Stimulated activated CD4-positive, alpha-beta T cell treated with anti-CD3 and anti-CD28 coated beads, Interleukin-2, amount 100 ng/mL, for 4 hours (primary cell): ENCODE measurements around the gene REEP5.
"Not testable (repeated sequence)": the region's sequence is repeated elsewhere in the genome, so short reads cannot be mapped to it uniquely, and the experiment has no call there.

Experiments
- DNase-seq: peaks from one replicate; pipeline ENCODE4 v3.0.0-alpha.2; 2020; ENCODE audit warnings: low read depth

REEP5 gene

DNA sequence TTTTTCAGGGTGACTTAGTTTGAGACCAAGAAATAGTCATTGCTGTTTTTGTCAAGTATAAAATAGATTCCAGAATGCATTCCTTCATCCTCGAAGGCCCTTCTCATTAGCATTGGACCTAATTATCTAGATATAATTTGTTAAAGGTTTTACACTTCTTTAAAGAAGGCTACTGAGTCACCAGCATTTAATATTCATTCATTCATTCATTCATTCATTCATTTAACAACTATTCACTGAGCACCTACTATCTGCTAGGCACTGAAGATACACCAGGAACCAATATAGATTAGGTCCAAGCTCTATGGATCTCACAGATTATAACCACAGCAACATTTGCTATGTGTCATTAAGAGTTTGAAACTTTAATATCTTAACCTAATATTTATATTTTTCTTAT, 11.1 kb upstream of the REEP5 start:
- DNase-seq, result no peak

DNA sequence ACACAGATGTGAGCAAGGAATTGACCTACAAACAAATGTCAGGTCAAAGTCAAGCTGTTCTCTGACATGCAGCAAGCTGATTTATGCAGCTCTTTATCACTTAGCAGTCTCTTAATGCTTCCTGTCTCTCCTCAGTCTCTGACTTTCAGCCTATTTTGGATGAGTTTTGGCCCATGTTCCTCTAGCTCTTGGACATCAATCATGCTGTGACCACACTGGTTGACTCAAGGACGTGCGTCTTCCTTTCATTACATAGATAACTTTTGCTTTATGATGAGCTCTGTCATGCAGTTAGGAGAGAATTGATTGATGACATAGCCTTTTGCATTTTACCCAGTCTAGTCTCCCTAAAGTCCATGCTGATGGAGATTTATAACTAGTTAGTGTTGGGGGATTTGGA, 9.4 kb upstream of the REEP5 start:
- DNase-seq, result no peak

DNA sequence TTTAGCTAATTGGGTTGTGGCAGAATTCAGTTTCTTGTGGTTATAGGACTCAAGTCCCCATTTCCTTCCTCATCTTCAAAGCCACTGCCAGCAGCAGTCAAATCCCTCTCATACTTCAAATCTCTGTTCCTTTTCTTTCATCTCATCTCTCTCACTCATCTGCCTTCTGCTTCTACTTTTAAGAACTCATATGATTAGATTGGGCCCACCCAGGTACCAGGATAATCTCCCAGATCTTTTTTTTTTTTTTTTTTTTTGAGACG, 8.0 kb upstream of the REEP5 start:
- no peak for DNase-seq

DNA sequence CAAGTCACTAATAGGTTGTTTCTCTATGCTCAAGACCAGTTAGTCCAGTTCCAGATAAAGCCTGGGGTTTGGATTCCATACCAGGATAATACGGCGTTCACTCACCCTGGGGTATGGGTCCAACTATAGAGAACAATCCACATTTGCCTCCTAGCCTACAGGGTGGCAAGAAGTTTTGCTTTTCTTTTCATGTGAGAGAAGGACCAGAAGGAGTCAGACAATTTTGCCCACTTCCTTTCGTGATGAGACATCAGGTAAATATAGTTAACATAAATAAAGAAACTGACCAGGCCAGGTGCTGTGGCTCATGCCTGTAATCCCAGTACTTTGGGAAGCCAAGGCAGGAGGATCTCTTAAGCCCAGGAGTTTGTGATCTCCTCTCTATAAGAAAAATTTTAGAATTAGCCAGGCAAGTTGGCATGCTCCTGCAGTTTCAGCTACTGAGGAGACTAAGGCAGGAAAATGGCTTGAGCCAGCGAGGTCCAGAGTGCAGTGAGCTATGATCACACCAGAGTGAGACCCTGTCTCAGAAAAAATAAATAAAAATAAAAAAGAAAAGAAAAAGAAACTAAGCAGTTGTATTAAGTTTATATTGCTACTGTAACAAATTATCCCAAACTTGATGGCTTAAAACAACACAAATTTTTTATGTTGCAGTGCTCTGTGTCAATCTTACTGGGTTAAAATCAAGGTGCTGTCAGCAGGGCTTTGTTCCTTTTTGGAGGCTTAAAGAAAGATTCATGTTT, 7.5 kb upstream of the REEP5 start:
- DNase-seq, result no peak

DNA sequence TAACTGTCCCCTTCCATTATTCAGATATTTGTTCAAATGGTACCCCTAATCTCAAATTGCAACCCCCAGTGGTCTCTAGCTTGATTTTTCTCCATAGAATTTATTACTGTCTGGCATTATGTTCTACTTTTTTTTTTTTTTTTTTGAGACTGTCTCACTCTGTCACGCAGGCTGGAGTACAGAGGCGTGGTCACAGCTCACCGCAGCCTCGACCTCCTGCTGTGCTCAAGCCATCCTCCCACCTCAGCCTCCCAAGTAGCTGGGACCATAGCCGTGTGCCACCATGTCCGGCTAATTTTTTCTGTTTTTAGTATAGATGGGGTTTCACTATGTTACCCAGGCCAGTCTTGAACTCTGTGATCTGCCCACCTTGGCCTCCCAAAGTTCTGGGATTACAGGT, 2.0 kb upstream of the REEP5 start:
- no peak for DNase-seq

DNA sequence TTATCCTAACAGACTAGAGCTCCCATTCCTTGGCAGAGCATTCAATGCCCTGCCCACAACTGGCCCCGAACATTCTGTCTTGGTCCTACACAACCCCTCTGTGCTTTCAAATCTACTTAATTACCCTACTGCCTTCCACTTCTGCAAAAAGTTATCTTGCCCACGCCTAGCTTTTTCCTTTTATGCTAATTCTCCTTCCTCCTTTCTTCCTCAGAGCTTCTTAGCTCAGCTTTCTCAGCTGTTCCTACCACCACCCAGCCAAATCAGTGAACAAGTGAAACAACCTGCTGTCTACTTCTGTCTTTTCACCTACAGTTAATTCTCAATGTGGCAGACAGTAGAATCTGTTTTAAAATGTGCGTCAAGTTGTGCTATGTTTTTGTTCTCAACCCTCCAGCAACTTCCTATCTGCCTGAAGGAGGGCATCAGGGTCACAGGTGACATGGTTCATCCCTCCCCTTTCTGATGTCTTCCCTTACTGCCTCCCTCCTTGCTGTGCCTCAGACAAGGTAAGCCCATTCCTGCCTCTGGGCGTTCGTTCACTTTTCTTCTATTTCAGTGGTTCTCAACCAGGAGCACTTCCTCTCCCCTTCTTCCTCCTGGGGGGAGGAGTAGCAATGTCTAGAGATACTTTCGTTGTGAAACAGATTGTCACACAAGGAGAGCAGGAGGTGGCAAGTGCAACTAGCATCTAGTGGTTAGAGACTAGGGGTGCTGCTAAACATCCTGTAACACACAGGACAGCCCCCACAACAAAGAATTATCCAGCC, 1.3 kb upstream of the REEP5 start:
- no peak for DNase-seq

DNA sequence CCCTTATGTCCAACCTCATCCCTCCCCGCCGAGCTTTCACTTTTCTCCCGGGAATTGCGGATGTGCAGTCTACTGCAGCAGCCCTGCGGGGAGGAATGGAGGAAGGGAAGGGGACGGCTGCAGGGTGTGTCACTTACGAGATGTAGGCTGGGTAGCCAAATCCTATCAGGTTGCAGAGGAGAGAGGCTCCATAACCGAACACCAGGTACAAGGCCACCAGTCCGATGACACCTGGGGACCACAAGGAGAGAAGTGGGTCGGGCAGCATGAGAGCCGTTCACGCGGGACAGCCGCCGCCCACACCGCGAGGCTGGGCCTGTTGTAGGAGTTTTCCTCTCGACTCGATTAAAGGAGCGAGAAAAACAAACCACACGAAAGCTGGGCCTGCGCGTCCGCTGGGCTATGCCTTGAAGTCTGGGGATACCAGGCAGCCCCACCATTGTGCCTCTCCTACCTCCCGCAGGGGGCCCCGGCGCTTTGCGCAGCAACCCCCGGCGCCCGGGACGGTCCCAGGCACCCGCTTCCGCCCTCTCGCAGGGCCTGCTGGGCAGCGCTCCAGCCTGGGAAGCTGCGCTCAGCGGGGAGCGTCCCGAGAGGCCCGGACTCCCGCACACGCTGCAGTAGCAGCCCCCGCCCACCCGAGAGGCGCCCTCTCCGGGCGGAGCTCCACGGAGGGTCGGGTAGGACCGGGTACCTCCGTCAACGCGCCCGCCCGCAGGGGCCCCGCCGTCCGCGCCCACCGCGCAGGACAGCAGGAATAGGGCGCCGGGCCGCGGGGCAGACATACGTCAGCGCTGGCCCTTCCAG, 798 bp downstream of the REEP5 start:
- DNase-seq, result peak; percentile 28

DNA sequence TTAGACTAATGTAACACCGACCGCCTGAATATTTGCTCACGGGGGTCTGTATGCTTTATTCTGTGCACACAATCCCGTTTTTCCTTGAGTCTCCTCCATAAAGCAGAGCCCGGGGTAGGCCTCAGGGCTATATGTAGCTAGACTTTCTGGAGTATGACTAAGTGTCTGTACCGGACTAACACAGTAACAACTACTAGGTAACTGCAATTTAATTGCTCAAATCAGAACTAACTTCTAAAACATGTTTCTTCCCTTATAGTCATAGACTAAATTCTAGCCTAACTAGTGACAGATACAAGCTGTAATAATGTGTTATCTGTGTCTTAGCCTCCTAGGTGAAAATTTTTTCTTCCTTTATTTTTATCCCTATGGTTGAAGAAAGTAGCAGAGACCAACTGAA, 2.1 kb downstream of the REEP5 start:
- DNase-seq, result no peak

DNA sequence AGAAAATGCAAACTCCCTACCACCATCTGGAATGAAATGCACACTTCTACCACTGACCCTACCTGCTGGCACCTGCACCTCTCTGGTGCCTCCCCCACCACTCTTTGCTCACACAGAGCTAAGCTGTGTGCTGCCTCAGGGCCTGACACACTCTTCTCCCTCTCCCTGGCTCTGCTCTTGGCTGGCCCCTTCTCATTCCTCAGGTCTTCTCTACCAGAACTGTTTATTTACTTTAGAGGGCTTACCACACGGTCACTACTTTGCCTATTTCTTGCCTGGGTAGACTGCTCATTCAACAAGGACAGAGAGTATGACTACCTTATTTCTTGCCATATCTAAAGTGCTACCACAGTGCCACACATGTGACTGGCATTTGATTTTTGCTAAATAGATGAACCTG, 3.3 kb downstream of the REEP5 start:
- DNase-seq, result no peak

DNA sequence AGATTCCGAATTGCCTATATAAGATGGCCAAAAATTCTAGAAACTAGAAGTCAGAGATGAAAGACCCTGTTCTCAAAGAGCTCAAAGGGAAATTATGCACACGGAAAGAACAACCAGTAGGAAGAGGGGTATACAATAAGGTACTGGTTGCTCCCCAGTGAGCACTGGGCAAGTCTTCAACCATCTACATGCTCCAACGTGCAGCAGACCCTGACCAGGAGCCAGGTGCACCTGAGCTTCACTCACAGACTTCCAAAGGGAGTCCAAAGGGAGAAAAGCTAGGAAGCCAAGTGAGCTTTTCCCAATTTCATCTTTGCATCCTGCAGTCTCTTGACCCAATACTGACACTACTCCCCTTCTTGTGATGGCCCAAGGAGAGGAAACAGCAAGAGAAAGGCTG, 3.9 kb downstream of the REEP5 start:
- DNase-seq, result no peak

DNA sequence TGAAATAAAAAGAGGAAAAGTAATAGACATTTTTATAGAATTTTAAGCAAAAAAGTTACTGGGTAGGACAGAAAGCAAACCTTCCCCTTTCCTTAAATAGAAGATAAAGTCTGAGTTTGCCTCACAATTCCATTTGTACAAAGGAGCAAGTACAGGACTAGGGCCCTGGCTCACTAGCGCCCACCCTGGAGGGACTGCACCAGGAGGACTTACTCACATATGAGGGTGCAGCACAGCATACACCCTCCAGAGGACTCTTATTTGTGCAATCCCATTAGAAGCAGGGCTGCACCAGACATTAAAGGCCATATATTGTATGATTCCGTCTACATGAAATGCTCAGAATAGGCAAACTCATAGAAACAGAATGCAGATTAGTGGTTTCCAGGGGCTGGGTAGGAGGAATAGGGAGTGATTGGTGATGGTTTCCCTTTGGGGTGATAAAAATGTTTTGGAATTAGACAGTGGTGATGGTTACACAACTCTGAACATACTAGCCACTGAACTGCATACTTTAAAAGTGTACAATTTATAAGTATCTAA, 4.5 kb downstream of the REEP5 start:
- DNase-seq, result no peak

DNA sequence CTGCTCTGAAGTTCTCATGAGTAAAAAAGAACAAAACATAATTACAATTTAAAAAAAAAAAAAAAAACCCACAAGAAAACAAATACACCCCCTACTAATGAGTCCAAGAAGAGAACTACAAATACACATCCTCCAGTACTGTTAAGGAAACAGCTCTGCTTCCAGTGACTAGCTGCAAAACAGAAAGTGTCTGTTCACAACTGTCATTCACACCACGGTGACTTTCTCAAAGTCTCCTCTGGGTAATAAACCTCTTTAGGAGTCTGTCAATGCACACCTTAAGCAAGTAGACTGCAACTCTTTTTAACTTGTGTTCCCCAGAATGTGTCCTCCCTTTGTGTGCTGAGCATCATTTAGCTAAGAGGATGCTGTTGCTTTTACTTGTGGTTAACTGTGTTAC, 6.2 kb downstream of the REEP5 start:
- no peak for DNase-seq

DNA sequence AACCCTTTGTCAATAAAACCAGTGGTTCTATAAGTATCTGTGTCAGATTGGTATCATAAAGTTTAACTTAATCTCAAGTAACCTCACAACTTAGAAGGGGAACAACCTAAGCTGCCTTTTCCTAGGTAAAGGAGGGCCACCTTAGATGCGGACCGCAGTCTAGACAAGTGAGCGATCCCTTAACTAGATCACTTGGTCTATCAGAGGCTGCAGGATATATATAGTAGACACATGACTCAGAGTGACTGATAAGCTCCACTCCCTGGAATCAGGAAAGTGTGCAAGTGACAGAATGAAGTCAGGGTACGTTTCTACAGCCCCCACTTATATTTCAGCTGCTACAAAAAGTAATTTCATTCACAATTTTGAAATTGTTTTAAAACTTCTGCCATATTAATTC, 7.4 kb downstream of the REEP5 start:
- DNase-seq, result no peak

DNA sequence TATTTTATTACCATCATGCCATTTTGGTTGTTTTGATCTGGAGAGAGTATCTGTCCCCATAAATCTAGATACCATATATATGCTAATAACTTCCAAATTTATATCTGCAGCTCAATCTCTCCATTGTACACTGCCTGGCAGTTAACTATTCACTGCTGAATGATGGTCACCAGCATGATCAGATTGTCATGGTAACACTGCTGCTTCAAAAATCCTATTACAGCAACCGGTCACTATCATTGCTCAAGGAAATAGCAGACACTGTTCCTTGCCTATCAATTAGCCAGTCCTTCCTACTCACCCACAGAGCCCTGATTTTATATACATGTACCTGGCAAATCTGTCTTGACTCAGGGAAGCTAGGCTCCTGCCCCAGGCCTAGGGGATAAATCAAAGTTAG, 11.5 kb downstream of the REEP5 start:
- DNase-seq, result no peak

DNA sequence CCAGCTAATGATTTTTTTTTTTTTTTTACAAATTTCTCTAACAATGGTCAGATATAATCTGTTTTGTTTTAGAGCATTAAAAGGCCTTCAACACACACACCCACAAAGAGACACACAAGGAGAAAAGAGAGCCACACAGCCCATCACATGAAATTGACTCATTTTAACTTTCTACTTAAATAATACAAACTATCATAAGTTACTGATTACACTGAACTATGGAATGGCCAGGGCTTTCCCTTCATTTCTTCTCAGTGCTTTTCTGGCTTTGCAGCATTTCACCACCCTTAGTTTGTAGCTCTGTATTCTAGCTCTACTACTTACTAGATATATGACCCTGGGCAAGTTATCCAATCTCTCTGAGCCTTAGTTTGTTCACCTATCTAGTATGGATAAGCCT, 13.2 kb downstream of the REEP5 start:
- DNase-seq, result no peak

DNA sequence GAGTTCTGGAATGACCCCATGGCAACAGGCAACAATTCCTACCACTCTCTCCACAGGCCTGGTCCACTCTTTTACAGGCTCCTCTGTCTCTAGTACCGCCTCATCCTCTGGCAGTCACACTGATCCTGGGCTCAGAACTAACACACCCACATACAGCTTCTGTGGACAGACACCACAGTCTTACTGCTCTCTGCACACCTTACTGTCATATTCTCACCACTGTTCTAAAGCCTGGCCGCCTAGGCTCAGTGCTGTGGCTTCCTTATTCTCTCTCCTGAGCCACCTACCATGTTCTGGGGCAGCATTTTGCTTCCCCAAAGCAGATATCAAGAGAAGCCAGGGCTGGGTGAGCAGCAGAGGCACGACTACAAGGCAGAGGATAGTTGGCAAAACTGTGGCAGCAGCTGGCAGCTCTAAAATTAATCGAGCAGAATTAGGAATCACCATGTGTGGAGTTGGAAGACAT, 14.8 kb downstream of the REEP5 start:
- no peak for DNase-seq

DNA sequence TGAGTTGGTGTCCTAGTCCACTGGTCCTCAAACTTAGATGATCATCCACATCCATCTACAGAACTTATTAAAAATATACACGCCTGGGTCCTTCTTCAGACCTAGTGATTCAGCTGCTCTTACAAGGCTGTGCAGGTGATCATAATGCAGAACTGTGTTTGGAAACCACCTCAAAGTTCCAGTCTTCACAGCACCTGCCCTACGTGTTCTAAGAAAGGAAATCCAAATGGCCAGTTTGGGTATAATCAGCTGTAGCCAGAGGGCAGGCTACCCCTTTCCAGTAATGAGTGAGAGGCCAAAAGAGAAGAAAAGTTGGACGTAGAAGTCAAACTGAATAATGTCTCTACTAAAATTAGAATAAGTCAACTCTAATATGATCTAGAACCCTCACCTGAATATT, 15.4 kb downstream of the REEP5 start:
- no peak for DNase-seq

DNA sequence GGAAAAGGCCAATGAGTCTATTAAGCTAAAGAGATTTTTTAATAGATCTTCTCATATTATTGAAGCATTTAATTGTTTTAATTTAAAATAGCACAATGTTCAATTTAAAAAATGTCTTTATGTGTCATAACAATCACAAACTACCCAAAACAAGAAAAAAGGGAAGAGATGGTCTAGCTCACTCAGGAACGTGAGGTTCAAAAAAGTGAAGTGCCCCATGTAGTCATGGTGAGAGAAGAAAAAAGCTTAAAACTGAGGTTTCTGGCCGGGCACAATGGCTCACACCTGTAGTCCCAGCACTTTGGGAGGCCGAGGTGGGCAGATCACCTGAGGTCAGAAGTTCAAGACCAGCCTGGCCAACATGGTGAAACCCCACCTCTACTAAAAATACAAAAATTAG, 17.0 kb downstream of the REEP5 start:
- DNase-seq, result not testable (repeated sequence)

DNA sequence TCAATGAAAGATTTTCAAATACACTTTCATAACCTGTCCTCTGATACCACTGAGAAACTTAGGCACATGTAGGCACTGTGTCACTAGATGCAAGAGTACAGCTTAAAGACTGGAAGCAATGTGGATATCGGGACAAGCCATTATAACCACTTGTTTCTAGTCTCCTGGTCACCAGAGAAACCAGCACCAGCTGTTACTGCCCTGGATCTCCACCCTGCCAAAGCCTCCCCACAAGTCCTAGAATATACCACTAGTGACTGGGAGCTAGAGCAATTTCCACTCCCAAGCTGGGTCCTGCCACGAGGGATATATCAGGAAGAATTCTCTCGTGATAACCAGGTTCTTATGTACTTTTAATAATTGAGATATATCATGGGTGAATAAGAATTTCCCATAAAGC, 19.5 kb downstream of the REEP5 start:
- DNase-seq, result no peak

DNA sequence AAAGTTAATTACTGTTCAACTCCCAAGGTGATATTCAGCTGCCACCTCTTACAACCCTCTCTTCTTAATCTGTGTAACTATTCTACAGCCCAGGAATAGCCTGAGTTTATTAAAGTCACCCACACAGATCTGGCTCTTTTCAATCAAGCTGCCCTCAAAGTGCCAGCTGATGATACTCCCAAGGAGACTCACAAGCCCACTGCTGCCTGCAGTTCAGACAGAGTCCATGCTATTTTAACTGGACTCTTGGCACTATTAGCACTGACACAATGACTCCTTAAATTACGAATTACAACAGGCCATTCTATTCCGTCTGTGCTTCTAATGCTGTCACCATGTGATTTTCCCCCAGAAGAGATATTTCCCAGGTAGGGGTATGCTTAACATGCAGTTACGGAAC, 26.3 kb downstream of the REEP5 start:
- no peak for DNase-seq

DNA sequence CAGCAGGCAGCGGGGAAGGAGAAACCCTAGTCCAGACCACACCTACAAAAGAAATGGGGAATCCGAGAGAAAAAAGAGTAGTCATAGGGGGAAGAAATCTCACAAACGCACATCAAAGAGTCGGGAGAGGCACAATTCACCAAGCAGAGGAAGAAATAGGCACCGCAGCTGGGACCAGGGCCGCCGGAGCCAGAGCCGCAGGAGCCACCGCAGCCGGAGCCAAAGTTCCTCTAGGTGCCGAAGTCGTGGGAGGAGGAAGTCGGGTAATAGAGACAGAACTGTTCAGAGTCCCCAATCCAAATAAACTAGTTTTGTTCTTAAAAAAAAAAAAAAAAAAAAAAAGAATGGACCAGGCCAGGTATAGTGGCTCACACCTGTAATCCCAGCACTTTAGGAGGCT, 29.3 kb downstream of the REEP5 start:
- DNase-seq, result no peak

DNA sequence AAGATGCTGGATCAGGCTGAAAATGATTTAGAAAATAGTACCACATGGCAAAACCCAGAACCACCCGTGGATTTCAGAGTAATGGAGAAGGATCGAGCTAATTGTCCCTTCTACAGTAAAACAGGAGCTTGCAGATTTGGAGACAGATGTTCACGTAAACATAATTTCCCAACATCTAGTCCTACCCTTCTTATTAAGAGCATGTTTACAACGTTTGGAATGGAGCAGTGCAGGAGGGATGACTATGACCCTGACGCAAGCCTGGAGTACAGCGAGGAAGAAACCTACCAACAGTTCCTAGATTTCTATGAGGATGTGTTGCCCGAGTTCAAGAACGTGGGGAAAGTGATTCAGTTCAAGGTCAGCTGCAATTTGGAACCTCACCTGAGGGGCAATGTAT, 30.0 kb downstream of the REEP5 start:
- DNase-seq, result not testable (repeated sequence)

DNA sequence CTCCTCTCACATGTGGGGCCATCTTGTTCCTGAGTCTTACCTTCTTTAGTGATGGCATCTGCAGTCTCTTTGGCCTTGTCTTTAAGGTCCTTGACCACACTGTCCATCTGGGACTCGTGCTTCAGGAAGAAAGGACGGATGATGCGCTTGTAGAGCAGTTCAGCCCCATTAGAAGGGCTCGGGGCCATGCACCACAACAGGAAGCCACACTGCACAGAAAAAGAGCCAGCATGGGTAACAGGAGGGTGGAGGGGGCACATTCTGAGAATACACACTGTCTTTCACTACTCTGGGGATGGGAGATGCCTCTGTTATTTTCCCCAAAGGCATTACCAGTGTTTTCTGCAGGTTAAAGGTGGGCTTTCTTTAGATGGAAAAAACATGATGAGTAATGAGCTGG, 35.1 kb downstream of the REEP5 start:
- DNase-seq, result no peak
